ENCODE data around the gene KLHL29. TPM values are rescaled to one million over a fixed set of nuclear protein-coding genes. Genes with fewer than 3 reads are reported as not detected.
A peak's percentile ranks its signal among the peaks of the same experiment; 100 is the strongest.

KLHL29 gene
- polyA plus RNA-seq, 3 donors = 0.03 TPM; not detected in 2

DNA sequence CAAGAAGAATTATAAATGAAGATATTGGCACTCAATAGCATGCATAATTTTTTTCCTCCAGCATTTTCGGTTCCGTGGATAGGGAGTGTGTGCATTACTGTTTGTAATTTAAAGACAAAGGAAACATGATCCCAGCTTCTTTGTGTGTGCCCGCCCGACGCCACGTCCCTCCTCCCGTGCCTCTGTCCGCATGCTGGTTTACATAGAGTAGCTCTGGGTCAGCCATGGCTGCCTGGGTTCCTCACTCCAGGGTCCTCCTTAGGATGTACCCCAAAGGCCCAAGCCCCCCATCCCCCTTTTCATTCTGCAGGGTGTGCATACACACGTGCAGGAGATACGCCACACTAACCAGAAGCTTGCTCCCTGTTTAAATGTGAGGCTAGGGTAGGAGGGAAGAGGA lies 214.7 kb downstream of the KLHL29 start:
- no peak for DNase-seq
- Histone ChIP-seq H2AFZ (ENCODE audit: insufficient read depth, low read depth, low read length, poor library complexity, severe bottlenecking) (no peak overlapping the region), H3K36me3 (replicated peaks in 1 of 2; ENCODE audit: control insufficient read depth in 1 of 2, insufficient read depth in 2 of 2, low read length in 2 of 2) (no peaks in the 10 kb centered on the region), H3K27ac (ENCODE audit: low read depth in 1 of 2, low read length in 2 of 2) (no peak overlapping the region), H3K27me3 (ENCODE audit: control insufficient read depth in 2 of 2, insufficient read depth in 2 of 2, low read length in 2 of 2) (peaks cover 0 to 6% of the 10 kb centered on the region in 2 donors), H3K4me1 (ENCODE audit: control insufficient read depth in 1 of 2, insufficient read depth in 2 of 2, low read length in 2 of 2) (no peaks in the 10 kb centered on the region), H3K4me3 (replicated peaks in 1 of 3; ENCODE audit: low read depth in 2 of 3, low read length in 3 of 3) (no peak overlapping the region), H3K4me2 (replicated peaks; ENCODE audit: extremely low read depth, low read length, poor library complexity, severe bottlenecking) (no peak overlapping the region), H4K20me1 (ENCODE audit: insufficient read depth, low read length) (no peaks in the 10 kb centered on the region), H3K9ac (ENCODE audit: insufficient read depth, low read length, poor library complexity, severe bottlenecking) (no peak overlapping the region), H3K9me3 (replicated peaks in 1 of 2; ENCODE audit: control insufficient read depth in 1 of 2, insufficient read depth in 1 of 2, low read length in 2 of 2) (no peaks in the 10 kb centered on the region), H3K79me2 (ENCODE audit: insufficient read depth, low read length) (no peaks in the 10 kb centered on the region)
- 90% methylated on average over 6 of the region's 10 CpGs for WGBS (ENCODE audit: insufficient coverage)
- Mint-ChIP-seq H3K36me3 (no peaks in the 10 kb centered on the region), H3K4me3 (no peak overlapping the region), H3K27me3 (ENCODE audit: low read depth in 3 of 3) (peaks cover 1 to 21% (median 9%) of the 10 kb centered on the region in 3 donors), H3K27ac (peak overlapping the region in 1 of 7 donors; percentile 45), H3K9me3 (no peaks in the 10 kb centered on the region), H3K4me1 (no peaks in the 10 kb centered on the region)
- intact Hi-C loops (cut with micrococcal nuclease) = no loop called here
- TF ChIP-seq, protein P1, sequence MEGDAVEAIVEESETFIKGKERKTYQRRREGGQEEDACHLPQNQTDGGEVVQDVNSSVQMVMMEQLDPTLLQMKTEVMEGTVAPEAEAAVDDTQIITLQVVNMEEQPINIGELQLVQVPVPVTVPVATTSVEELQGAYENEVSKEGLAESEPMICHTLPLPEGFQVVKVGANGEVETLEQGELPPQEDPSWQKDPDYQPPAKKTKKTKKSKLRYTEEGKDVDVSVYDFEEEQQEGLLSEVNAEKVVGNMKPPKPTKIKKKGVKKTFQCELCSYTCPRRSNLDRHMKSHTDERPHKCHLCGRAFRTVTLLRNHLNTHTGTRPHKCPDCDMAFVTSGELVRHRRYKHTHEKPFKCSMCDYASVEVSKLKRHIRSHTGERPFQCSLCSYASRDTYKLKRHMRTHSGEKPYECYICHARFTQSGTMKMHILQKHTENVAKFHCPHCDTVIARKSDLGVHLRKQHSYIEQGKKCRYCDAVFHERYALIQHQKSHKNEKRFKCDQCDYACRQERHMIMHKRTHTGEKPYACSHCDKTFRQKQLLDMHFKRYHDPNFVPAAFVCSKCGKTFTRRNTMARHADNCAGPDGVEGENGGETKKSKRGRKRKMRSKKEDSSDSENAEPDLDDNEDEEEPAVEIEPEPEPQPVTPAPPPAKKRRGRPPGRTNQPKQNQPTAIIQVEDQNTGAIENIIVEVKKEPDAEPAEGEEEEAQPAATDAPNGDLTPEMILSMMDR (IDR thresholded peaks at IDR 0.05) = no peak

DNA sequence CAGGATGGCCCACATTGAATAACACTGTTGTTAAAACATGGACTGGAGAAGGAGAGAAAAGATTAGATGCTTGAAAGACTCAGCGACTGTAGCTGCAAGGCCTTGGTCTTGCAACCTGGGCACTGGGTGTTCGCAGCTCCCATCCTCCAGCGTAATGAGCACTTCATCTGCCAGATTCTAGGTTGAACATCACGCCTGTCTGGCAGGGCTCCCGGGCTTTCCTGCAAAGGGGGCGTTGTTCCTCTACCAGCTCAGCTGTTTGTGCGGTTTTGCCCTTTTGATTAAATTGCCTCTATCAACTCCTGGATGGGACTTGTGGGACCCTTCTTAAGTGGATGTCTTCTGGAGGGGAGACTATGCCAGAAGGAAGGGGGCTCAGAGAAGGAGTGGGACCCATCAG lies 215.4 kb downstream of the KLHL29 start:
- no peaks in the 10 kb centered on the region for H3K9me3 Mint-ChIP-seq
- Histone ChIP-seq H3K4me2 (replicated peaks; ENCODE audit: extremely low read depth, low read length, poor library complexity, severe bottlenecking) (no peak overlapping the region), H3K27me3 (ENCODE audit: control insufficient read depth in 2 of 2, insufficient read depth in 2 of 2, low read length in 2 of 2) (peaks cover 0 to 5% of the 10 kb centered on the region in 2 donors), H3K27ac (ENCODE audit: low read depth in 1 of 2, low read length in 2 of 2) (no peak overlapping the region), H3K36me3 (replicated peaks in 1 of 2; ENCODE audit: control insufficient read depth in 1 of 2, insufficient read depth in 2 of 2, low read length in 2 of 2) (no peaks in the 10 kb centered on the region), H3K9me3 (replicated peaks in 1 of 2; ENCODE audit: control insufficient read depth in 1 of 2, insufficient read depth in 1 of 2, low read length in 2 of 2) (no peaks in the 10 kb centered on the region), H3K4me1 (ENCODE audit: control insufficient read depth in 1 of 2, insufficient read depth in 2 of 2, low read length in 2 of 2) (no peaks in the 10 kb centered on the region), H3K4me3 (replicated peaks in 1 of 3; ENCODE audit: low read depth in 2 of 3, low read length in 3 of 3) (no peak overlapping the region), H3K79me2 (ENCODE audit: insufficient read depth, low read length) (no peaks in the 10 kb centered on the region), H4K20me1 (ENCODE audit: insufficient read depth, low read length) (no peaks in the 10 kb centered on the region), H2AFZ (ENCODE audit: insufficient read depth, low read depth, low read length, poor library complexity, severe bottlenecking) (no peak overlapping the region), H3K9ac (ENCODE audit: insufficient read depth, low read length, poor library complexity, severe bottlenecking) (no peak overlapping the region)
- peaks cover 0 to 20% (median 9%) of the 10 kb centered on the region in 3 donors for H3K27me3 Mint-ChIP-seq (ENCODE audit: low read depth in 3 of 3)
- intact Hi-C loops (cut with micrococcal nuclease) = no loop called here
- no peaks in the 10 kb centered on the region for H3K36me3 Mint-ChIP-seq
- no peak for DNase-seq
- H3K4me3 Mint-ChIP-seq = no peak overlapping the region
- no peaks in the 10 kb centered on the region for H3K4me1 Mint-ChIP-seq
- H3K27ac Mint-ChIP-seq = no peak overlapping the region
- 77% methylated on average over 6 of the region's 7 CpGs for WGBS (ENCODE audit: insufficient coverage)
- TF ChIP-seq, protein P1 (IDR thresholded peaks at IDR 0.05) = no peak
